Measurements from ENCODE around the gene ICE2.

GRCh38 chr15:60494108-60494507 lies 15.2 kb upstream of the ICE2 start:
- no peak for TF ChIP-seq RARB (CRISPR knock-in tag; IDR thresholded peaks at IDR 0.05)
- TF ChIP-seq ZFP3 (CRISPR knock-in tag; IDR thresholded peaks at IDR 0.05) = no peak
- TF ChIP-seq POU6F1 (CRISPR knock-in tag; IDR thresholded peaks at IDR 0.05; ENCODE audit: borderline replicate concordance, low read depth) = no peak
- TF ChIP-seq CREB5 (CRISPR knock-in tag; IDR thresholded peaks at IDR 0.05; ENCODE audit: low read depth) = no peak
- TF ChIP-seq ARNTL (CRISPR knock-in tag; IDR thresholded peaks at IDR 0.05; ENCODE audit: borderline replicate concordance, low read depth) = no peak
- TF ChIP-seq CSDC2 (CRISPR knock-in tag; IDR thresholded peaks at IDR 0.05) = no peak
- no peak for TF ChIP-seq ZNF70 (CRISPR knock-in tag; IDR thresholded peaks at IDR 0.05)
- TF ChIP-seq ZFP30 (CRISPR knock-in tag; IDR thresholded peaks at IDR 0.05) = no peak
- no peak for TF ChIP-seq BACH2 (CRISPR knock-in tag; IDR thresholded peaks at IDR 0.05; ENCODE audit: borderline replicate concordance)
